Measurements from ENCODE around the gene ZNF443. TPM values are rescaled to one million over a fixed set of nuclear protein-coding genes. Genes with fewer than 3 reads are reported as not detected.

ZNF443 gene
- total RNA-seq, 3 donors from 2014 or later, result 2.2 to 2.4 (median 2.3) TPM

- Mint-ChIP-seq H3K9me3 (peaks cover 42% of the 10 kb centered on the region), H3K4me1 (ENCODE audit: low read depth) (no peaks in the 10 kb centered on the region), H3K36me3 (ENCODE audit: insufficient read depth) (peaks cover 28% of the 10 kb centered on the region), H3K4me3 (no peak overlapping the region), H3K27me3 (ENCODE audit: low read depth) (no peaks in the 10 kb centered on the region)
- DNase-seq (no peak), ATAC-seq (no peak)
These were observed 60.9 kb downstream of the ZNF443 start for GRCh38 chr19:12379732-12380443.

Other genes with a start within 250 kb of the ZNF443 start
- gene ZNF44, start 146.1 kb downstream of the ZNF443 start, total RNA-seq, result 1 to 10 TPM; 4.9 to 7.1 (median 6.1) TPM
- 1 to 10 TPM; 1.3 to 1.6 (median 1.4) TPM for gene ZNF563, start 107.4 kb downstream of the ZNF443 start, total RNA-seq
- gene ZNF442, start 75.3 kb downstream of the ZNF443 start, total RNA-seq, result under 1 TPM; 0.29 to 0.81 (median 0.73) TPM
- gene ZNF799, start 39.8 kb downstream of the ZNF443 start, total RNA-seq, result 1 to 10 TPM; 1.9 to 2.1 (median 2.0) TPM
- gene ZNF709, start 43.8 kb upstream of the ZNF443 start, total RNA-seq, result 1 to 10 TPM in 1 of 3 donors, under 1 TPM in 2; 0.58 to 1.4 (median 0.87) TPM
- 1 to 10 TPM; 2.6 to 5.1 (median 4.9) TPM for gene ZNF564, start 110.5 kb upstream of the ZNF443 start, total RNA-seq
- gene ZNF490, start 169.8 kb upstream of the ZNF443 start, total RNA-seq, result 1 to 10 TPM; 7.2 to 7.8 (median 7.5) TPM
- 10 to 100 TPM; 13.3 to 19.5 (median 13.8) TPM for gene ZNF791, start 169.9 kb upstream of the ZNF443 start, total RNA-seq
- 100 to 1,000 TPM in 2 of 3 donors, 10 to 100 TPM in 1; 97.3 to 131 (median 127) TPM for gene MAN2B1, start 225.7 kb upstream of the ZNF443 start, total RNA-seq
- 10 to 100 TPM; 27.8 to 29.6 (median 28.3) TPM for gene WDR83, start 225.8 kb upstream of the ZNF443 start, total RNA-seq
- gene DHPS, start 240.9 kb upstream of the ZNF443 start, total RNA-seq, result 100 to 1,000 TPM; 129 to 137 (median 132) TPM
- gene GNG14, start 247.0 kb upstream of the ZNF443 start, total RNA-seq, result not detected

Measured in activated T-cell treated with anti-CD3 and anti-CD28 coated beads, Interleukin-2, amount 50 U/mL, for 4 hours (primary cell).